Spinal cord (tissue), 10 donors: Measurements from ENCODE around the gene SLITRK2. TPM values are rescaled to one million over a fixed set of nuclear protein-coding genes. Genes with fewer than 3 reads are reported as not detected.

ENCODE experiments used
- DNase-seq, 6 donors: peaks; one replicate each; pipeline versions ENCODE4 v3.0.0 to v3.0.0-alpha.2; 2013 to 2015; ENCODE audit warnings: low spot score in 6 of 6, low read depth in 4 of 6
- H3K27ac ChIP-seq: one replicate; pipeline ENCODE4 v1.5.1; 2013; ENCODE audit warnings: low read depth, low read length, control low read depth
- H3K27me3 ChIP-seq: one replicate; pipeline ENCODE4 v1.6.1; 2013; ENCODE audit warnings: low read length; ENCODE audit not compliant: control insufficient read depth, insufficient read depth
- H3K36me3 ChIP-seq: one replicate; pipeline ENCODE4 v1.6.1; 2013; ENCODE audit warnings: low read length; ENCODE audit not compliant: control insufficient read depth, insufficient read depth
- H3K4me1 ChIP-seq: one replicate; pipeline ENCODE4 v1.6.1; 2013; ENCODE audit warnings: low read length; ENCODE audit not compliant: control insufficient read depth, insufficient read depth
- H3K4me3 ChIP-seq: one replicate; pipeline ENCODE4 v1.5.1; 2013; ENCODE audit warnings: low read depth, low read length, control low read depth
- H3K9me3 ChIP-seq: one replicate; pipeline ENCODE4 v1.6.1; 2013; ENCODE audit warnings: low read length; ENCODE audit not compliant: control insufficient read depth, insufficient read depth
- WGBS: methylation state at CpG from one replicate; pipeline ENCODE4 v1.1.5; 2013; ENCODE audit warnings: missing lambda C conversion rate; ENCODE audit not compliant: insufficient coverage; 5-methylcytosine and 5-hydroxymethylcytosine counted together
- long read RNA-seq, 4 donors: transcript quantifications; one replicate each; lab custom pipeline, GENCODE V29; 2026
- polyA plus RNA-seq, 2 donors: library from polyadenylated mRNA; unstranded; fragments of 120-200 nt; gene quantifications; one replicate each; pipeline ENCODE4 v1.2.1, GENCODE V29; 2013; ENCODE audit not compliant: insufficient read length in 2 of 2
- total RNA-seq, 2 donors: library from RNA; depleted of rRNA in 1 of 2; stranded (reverse); fragments of 120-200 nt in 1 of 2; fragments of >200 nt in 1 of 2; gene quantifications; one replicate each; pipeline versions ENCODE4 v1.2.3 to v1.2.4, GENCODE V29; 2013 to 2014
- donor health status: healthy.

SLITRK2 gene, protein sequence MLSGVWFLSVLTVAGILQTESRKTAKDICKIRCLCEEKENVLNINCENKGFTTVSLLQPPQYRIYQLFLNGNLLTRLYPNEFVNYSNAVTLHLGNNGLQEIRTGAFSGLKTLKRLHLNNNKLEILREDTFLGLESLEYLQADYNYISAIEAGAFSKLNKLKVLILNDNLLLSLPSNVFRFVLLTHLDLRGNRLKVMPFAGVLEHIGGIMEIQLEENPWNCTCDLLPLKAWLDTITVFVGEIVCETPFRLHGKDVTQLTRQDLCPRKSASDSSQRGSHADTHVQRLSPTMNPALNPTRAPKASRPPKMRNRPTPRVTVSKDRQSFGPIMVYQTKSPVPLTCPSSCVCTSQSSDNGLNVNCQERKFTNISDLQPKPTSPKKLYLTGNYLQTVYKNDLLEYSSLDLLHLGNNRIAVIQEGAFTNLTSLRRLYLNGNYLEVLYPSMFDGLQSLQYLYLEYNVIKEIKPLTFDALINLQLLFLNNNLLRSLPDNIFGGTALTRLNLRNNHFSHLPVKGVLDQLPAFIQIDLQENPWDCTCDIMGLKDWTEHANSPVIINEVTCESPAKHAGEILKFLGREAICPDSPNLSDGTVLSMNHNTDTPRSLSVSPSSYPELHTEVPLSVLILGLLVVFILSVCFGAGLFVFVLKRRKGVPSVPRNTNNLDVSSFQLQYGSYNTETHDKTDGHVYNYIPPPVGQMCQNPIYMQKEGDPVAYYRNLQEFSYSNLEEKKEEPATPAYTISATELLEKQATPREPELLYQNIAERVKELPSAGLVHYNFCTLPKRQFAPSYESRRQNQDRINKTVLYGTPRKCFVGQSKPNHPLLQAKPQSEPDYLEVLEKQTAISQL
- total RNA-seq (10 to 100 TPM in 1 of 2 donors, 1 to 10 TPM in 1; 8.3 to 19.0 TPM), polyA plus RNA-seq (10 to 100 TPM; 51.3 to 74.7 TPM)
- long read RNA-seq, donor 1, full-length matches to known transcripts, result 272 of 284 reads
- long read RNA-seq, donor 1, partial matches to known transcripts, result 12 of 284 reads
- long read RNA-seq, donor 1, other reads (novel, unspliced or antisense), result 0 of 284 reads
- long read RNA-seq, donor 2, full-length matches to known transcripts, result 75 of 96 reads
- long read RNA-seq, donor 2, partial matches to known transcripts, result 7 of 96 reads
- long read RNA-seq, donor 2, other reads (novel, unspliced or antisense), result 14 of 96 reads
- long read RNA-seq, donor 3, full-length matches to known transcripts, result 55 of 68 reads
- long read RNA-seq, donor 3, partial matches to known transcripts, result 13 of 68 reads
- long read RNA-seq, donor 3, other reads (novel, unspliced or antisense), result 0 of 68 reads
- long read RNA-seq, donor 4, full-length matches to known transcripts, result 15 of 15 reads
- long read RNA-seq, donor 4, partial matches to known transcripts, result 0 of 15 reads
- long read RNA-seq, donor 4, other reads (novel, unspliced or antisense), result 0 of 15 reads

DNA sequence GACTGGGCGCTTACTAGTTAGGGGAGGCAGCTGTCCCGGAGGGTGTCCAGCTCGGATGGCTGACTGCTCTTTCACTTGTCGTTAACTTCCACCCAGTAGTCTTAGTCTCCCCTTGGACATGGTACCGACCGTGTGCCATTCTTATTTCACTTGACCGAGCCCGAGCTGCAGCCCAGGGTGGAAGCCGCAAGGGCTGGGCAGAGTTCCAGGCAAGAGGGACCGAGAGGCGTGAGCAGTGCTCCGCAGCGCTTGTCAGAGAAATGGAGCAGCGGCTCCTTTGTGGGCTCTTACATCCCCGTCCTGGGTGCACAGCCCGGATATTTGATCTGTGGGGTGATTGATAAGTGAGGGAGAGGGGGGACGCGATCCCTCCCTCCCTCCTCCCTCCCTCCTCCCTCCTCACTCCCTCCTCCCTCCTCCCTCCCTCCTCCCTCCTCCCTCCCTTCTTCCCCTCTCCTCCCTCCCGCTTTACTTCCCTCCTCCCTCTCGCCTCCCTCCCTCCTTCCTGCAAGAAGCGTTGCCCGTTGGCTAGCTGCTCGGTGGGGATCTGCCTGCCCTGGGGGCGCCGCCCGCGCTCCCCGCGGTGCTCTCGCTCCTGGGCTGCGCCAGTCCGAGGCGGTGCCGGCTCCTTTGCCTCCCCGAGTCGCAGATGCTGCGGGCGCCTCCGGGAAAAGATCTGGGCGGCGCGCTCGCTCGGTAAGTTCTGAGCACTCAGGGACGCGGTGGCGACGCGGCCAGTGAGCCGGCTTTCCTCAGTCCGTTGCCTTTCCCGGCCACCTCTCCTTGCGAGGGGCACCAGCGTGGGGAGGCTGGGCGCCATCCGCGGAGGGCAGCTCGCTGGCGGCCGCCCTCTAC, at the start of gene SLITRK2:
Gene SLITRK2 (plus strand): TSS at position 499 of the 855 bp plus-strand sequence. CDS start 4,597 bp downstream, outside the sequence.
- Histone ChIP-seq H3K27ac (peak within 1 kb of the TSS; percentile 87), H3K36me3 (peaks cover 3% of the 10 kb centered on the region), H3K9me3 (no peaks in the 10 kb centered on the region), H3K4me1 (peaks cover 8% of the 10 kb centered on the region), H3K4me3 (peak within 1 kb of the TSS; percentile 64), H3K27me3 (peaks cover 26% of the 10 kb centered on the region)
- WGBS, result 18% methylated on average over 54 of the region's 60 CpGs
- peak in 4 of 6 donors; percentile 33 to 87 (median 68) for DNase-seq

DNA sequence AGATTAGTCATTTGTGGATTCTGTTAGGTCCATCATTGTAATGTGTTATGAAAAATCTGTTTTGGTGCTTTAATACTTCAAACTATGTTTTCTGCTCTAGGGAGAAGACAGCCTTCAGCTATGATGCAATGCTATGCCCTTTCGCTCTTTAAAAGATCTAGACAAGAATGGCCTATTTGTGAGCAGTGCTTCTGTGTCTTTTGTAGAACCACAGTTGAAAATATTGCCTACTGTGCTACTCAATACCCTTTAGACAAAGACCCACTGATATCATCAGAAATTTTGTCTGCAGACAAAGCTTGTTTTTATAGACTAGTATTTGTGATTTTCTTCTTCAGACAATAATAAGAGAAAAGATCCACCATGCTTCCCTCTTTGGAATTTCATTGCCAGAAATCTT, 44.6 kb upstream of the SLITRK2 start:
- H3K27me3 ChIP-seq, result no peaks in the 10 kb centered on the region
- no peak for DNase-seq
- no peak overlapping the region for H3K4me3 ChIP-seq
- no CpG with 5 or more reads among the region's 1 CpG for WGBS
- no peak overlapping the region for H3K27ac ChIP-seq
- no peaks in the 10 kb centered on the region for H3K9me3 ChIP-seq
- no peaks in the 10 kb centered on the region for H3K4me1 ChIP-seq
- no peaks in the 10 kb centered on the region for H3K36me3 ChIP-seq

DNA sequence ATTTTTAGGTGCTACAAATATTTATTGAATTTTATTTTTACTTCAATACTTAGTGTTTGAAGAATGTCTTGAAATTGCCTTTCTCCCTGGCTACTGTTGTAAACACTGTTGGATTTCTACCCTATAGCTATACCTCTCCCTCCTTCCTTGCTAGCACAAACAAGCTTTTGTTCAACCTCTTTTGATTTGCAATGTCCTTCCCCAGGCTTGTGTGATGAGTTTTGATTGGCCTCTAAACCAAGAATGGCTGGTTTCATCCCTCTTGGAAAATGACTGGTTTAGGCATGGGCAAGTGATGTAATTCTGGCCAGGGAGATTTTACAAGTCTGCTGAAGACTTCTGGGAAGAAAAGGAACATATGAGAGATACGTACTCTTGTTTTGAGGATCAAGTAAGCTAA, 25.3 kb upstream of the SLITRK2 start:
- Histone ChIP-seq H3K27me3 (no peaks in the 10 kb centered on the region), H3K4me1 (no peaks in the 10 kb centered on the region), H3K27ac (no peak overlapping the region), H3K36me3 (no peaks in the 10 kb centered on the region), H3K4me3 (no peak overlapping the region), H3K9me3 (no peaks in the 10 kb centered on the region)
- no CpG with 5 or more reads among the region's 1 CpG for WGBS
- no peak for DNase-seq

DNA sequence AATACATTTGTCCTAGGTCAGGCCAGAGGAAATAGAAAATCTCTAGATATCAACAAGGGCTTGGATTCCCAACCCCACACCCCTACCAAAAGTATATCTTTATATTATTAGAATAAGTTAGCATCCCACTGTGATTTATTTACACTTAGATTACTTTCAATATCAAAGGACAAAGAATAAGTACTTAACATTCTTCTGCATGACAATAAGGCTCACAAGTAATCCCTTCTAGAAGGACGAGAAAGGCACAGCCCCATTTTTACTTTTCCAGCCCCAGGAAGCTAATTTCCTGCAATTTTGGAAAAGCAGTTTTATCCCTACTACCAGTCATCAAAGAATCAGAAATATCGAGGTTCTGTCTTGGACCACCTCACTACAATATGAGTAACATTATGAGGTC, 14.1 kb upstream of the SLITRK2 start:
- Histone ChIP-seq H3K27me3 (no peaks in the 10 kb centered on the region), H3K27ac (no peak overlapping the region), H3K36me3 (no peaks in the 10 kb centered on the region), H3K4me1 (no peaks in the 10 kb centered on the region), H3K4me3 (no peak overlapping the region), H3K9me3 (no peaks in the 10 kb centered on the region)
- no peak for DNase-seq
- WGBS, result no CpG with 5 or more reads among the region's 2 CpGs

DNA sequence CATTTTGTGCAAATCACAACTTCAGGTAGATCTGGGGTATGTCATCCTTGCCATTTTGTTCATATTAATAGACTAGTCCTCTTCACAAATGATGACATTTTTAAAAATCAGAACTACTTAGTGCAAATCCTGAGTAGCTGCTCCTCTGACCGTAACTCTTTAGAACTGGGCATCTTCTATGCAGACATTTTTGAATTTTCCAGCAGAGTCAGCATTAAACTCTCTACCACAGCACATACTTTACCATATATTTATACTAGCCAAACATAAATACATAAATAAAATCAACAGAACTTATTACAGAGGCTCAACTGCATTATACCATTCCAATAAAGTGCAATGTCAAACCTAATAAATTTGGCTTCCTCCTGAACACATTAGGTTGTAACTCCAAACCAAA, 4.5 kb upstream of the SLITRK2 start:
- Histone ChIP-seq H3K4me3 (no peak overlapping the region), H3K27ac (no peak overlapping the region), H3K36me3 (no peaks in the 10 kb centered on the region), H3K4me1 (no peaks in the 10 kb centered on the region), H3K9me3 (no peaks in the 10 kb centered on the region), H3K27me3 (peaks cover 9% of the 10 kb centered on the region)
- DNase-seq, result no peak
- WGBS, result 78% methylated on average over 1 of the region's 1 CpG

DNA sequence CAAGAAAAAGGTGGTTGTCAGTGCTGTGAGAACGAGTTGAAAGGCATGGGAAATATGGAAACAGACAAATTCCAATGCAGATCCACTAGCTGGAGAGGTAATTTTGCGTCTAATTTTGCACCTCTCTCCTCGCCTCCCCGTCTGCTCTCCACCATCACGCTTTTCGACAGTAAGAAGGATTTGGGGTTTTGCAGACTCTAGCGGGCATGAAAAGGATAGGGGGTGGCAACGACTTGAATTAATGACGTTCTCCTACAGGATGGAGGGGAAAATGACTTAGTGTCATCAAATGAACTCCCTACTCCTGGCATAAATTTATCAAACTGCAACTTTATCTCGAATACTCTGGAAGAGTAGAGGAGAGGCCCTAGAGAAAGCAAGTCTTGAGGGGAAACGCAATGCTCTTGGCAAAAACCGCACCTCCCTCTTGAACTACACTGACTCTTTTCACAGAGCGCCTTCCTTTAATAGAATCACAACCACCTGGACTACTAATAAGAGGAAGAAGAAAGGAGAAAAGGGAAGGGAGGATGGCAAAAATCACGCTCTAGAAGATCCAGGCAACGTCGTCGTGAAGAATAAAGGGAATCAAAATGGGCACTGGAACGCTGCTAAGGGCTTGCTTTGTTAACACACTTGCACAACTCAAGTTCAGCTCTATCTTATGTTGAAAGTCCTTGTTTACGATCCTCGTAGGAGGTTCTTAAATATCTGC, 871 bp upstream of the SLITRK2 start:
- no peaks in the 10 kb centered on the region for H3K9me3 ChIP-seq
- peaks cover 3% of the 10 kb centered on the region for H3K36me3 ChIP-seq
- peaks cover 8% of the 10 kb centered on the region for H3K4me1 ChIP-seq
- peak overlapping the region; percentile 64 for H3K4me3 ChIP-seq
- DNase-seq, result peak in 1 of 6 donors; percentile 51
- peaks cover 26% of the 10 kb centered on the region for H3K27me3 ChIP-seq
- H3K27ac ChIP-seq, result peak overlapping the region; percentile 87
- WGBS, result no CpG with 5 or more reads among the region's 20 CpGs

DNA sequence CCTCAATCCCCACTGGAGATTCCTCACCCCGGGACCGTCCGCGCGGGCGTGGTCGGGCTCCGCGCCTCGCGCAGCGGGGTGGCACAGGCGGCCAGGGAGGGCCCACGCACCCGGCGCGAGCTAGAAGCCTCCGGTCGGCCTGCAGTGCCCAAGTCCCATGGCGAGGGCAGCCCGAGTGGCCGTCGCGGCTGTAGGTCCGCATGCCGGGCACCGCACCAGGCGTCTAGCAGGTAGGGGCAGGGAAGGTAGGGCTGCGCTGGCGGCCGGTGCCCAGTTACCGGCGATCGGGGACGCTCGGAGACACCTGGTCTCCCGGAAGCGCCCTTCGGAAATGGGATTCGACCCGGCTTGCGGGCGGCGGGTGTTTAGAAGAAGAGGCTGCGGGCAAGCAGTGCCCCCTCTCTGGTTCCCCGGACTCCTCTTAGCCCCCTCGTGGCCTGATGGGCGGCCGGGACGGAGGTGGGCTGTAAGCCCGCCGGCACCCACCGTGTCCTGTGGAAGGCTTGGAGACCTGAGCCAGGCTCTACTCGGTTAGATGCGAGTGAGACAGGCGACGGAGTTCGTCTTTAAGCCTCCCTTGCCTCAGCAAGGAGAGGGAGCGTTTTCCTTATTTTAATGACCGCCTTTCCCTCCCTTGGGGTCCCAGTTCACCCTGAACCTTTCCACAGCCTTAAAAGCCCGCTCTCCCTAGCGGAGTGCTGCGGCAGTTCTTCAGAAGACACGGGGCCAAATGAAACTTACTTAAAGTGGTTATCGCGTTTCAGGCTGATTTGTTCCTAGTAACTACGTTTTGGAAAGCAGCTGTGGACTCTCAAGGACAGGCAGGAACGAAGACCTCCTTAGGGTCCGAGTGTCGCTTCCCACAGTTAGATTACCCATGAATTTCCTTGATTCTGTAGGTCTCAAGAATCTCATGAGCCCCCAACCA, 821 bp downstream of the SLITRK2 start:
- H3K27ac ChIP-seq, result peak overlapping the region; percentile 87
- peak overlapping the region; percentile 64 for H3K4me3 ChIP-seq
- DNase-seq, result peak in 1 of 6 donors; percentile 41
- no peaks in the 10 kb centered on the region for H3K9me3 ChIP-seq
- H3K27me3 ChIP-seq, result peaks cover 31% of the 10 kb centered on the region
- peaks cover 3% of the 10 kb centered on the region for H3K36me3 ChIP-seq
- WGBS, result 19% methylated on average over 70 of the region's 70 CpGs
- peaks cover 8% of the 10 kb centered on the region for H3K4me1 ChIP-seq
